ENCODE measurements around the gene SNX11.
A peak's percentile ranks its signal among the peaks of the same experiment; 100 is the strongest.

Gene SNX11

GRCh38 chr17:48137656-48138055 is 30.1 kb downstream of the SNX11 start:
- DNase-seq (ENCODE audit: extremely low spot score) = no peak
- ChIA-PET CTCF (interaction anchor here (0.6 to 2.1 kb wide), 3 partner anchors 12 to 71 kb away, joined by 3 to 7 read pairs (median 6); no protein-coding TSS in a partner anchor), POLR2A (no interaction called here)

GRCh38 chr17:48139944-48140343 is 32.4 kb downstream of the SNX11 start:
- POLR2A ChIA-PET = no interaction called here
- CTCF ChIA-PET = interaction anchor here (1.0 kb wide), 1 partner anchor 66 kb away, joined by 3 read pairs; no protein-coding TSS in a partner anchor
- no peak for TF ChIP-seq LEF1 (IDR thresholded peaks at IDR 0.05; ENCODE audit: borderline replicate concordance)
- no peak for TF ChIP-seq SP1 (IDR thresholded peaks at IDR 0.05)
- TF ChIP-seq ZNF384 (IDR thresholded peaks at IDR 0.05) = no peak
- no peak for TF ChIP-seq L3MBTL2 (conservative IDR thresholded peaks at IDR 0.05)
- DNase-seq (ENCODE audit: extremely low spot score) = no peak

More at GRCh38 chr17:48137656-48138055, 30.1 kb downstream of the SNX11 start:
- TF ChIP-seq NFRKB (IDR thresholded peaks at IDR 0.05) (no peak), HDGF (IDR thresholded peaks at IDR 0.05; ENCODE audit: borderline replicate concordance) (no peak), PKNOX1 (IDR thresholded peaks at IDR 0.05) (no peak), SP1 (IDR thresholded peaks at IDR 0.05) (no peak), TARDBP (IDR thresholded peaks at IDR 0.05) (no peak), BHLHE40 (IDR thresholded peaks at IDR 0.05; ENCODE audit: borderline replicate concordance) (no peak), LEF1 (IDR thresholded peaks at IDR 0.05; ENCODE audit: borderline replicate concordance) (no peak), L3MBTL2 (conservative IDR thresholded peaks at IDR 0.05) (no peak), ZNF384 (IDR thresholded peaks at IDR 0.05) (no peak), ELF4 (IDR thresholded peaks at IDR 0.05) (no peak), SUZ12 (IDR thresholded peaks at IDR 0.05) (no peak), ARNT (IDR thresholded peaks at IDR 0.05) (no peak), FOXM1 (IDR thresholded peaks at IDR 0.05; ENCODE audit: borderline replicate concordance) (no peak), CTBP1 (IDR thresholded peaks at IDR 0.05; ENCODE audit: borderline replicate concordance) (no peak), FOXA1 (IDR thresholded peaks at IDR 0.05) (no peak)

GRCh38 chr17:48143629-48144028 is 36.1 kb downstream of the SNX11 start:
- TF ChIP-seq TARDBP (IDR thresholded peaks at IDR 0.05) (no peak), CTBP1 (IDR thresholded peaks at IDR 0.05; ENCODE audit: borderline replicate concordance) (no peak), SUZ12 (IDR thresholded peaks at IDR 0.05) (no peak)
- ChIA-PET CTCF (interaction anchor here (0.5 to 1.6 kb wide), 5 partner anchors 9 to 64 kb away, joined by 3 to 5 read pairs (median 3); no protein-coding TSS in a partner anchor), POLR2A (interaction anchor here (1.6 kb wide), 1 partner anchor 43 kb away, joined by 5 read pairs; the partner anchor contains the start of gene CBX1)
- DNase-seq (ENCODE audit: extremely low spot score) = no peak

- ChIA-PET CTCF (interaction anchor here (0.6 kb wide), 1 partner anchor 119 kb away, joined by 3 read pairs; no protein-coding TSS in a partner anchor), POLR2A (no interaction called here)
- DNase-seq (ENCODE audit: extremely low spot score) = no peak
- no peak for TF ChIP-seq BHLHE40 (IDR thresholded peaks at IDR 0.05; ENCODE audit: borderline replicate concordance)
- TF ChIP-seq LEF1 (IDR thresholded peaks at IDR 0.05; ENCODE audit: borderline replicate concordance) = no peak
- no peak for TF ChIP-seq L3MBTL2 (conservative IDR thresholded peaks at IDR 0.05)
- TF ChIP-seq PKNOX1 (IDR thresholded peaks at IDR 0.05) = no peak
- TF ChIP-seq ARNT (IDR thresholded peaks at IDR 0.05) = no peak
- TF ChIP-seq FOXM1 (IDR thresholded peaks at IDR 0.05; ENCODE audit: borderline replicate concordance) = no peak
- no peak for TF ChIP-seq SP1 (IDR thresholded peaks at IDR 0.05)
- TF ChIP-seq HDGF (IDR thresholded peaks at IDR 0.05; ENCODE audit: borderline replicate concordance) = no peak
- no peak for TF ChIP-seq ZNF384 (IDR thresholded peaks at IDR 0.05)
These were observed 36.7 kb downstream of the SNX11 start for GRCh38 chr17:48144231-48144630.

GRCh38 chr17:48144976-48145798 is 37.6 kb downstream of the SNX11 start:
- peak; percentile 18; the same call in 1 of the 2 replicates for TF ChIP-seq PKNOX1 (IDR thresholded peaks at IDR 0.05)
- TF ChIP-seq ZNF384 (IDR thresholded peaks at IDR 0.05) = peak; percentile 86
- no peak for TF ChIP-seq LEF1 (IDR thresholded peaks at IDR 0.05; ENCODE audit: borderline replicate concordance)
- no peak for DNase-seq (ENCODE audit: extremely low spot score)
- CTCF ChIA-PET = interaction anchor here (0.5 to 0.6 kb wide), 2 partner anchors 21 to 30 kb away, joined by 3 read pairs; no protein-coding TSS in a partner anchor
- POLR2A ChIA-PET = no interaction called here

- DNase-seq (ENCODE audit: extremely low spot score) = no peak
- TF ChIP-seq L3MBTL2 (conservative IDR thresholded peaks at IDR 0.05) = no peak
- no peak for TF ChIP-seq LEF1 (IDR thresholded peaks at IDR 0.05; ENCODE audit: borderline replicate concordance)
- TF ChIP-seq SP1 (IDR thresholded peaks at IDR 0.05) = no peak
- no peak for TF ChIP-seq CTBP1 (IDR thresholded peaks at IDR 0.05; ENCODE audit: borderline replicate concordance)
- no peak for TF ChIP-seq FOXA1 (IDR thresholded peaks at IDR 0.05)
- TF ChIP-seq NFRKB (IDR thresholded peaks at IDR 0.05) = no peak
- TF ChIP-seq ARNT (IDR thresholded peaks at IDR 0.05) = no peak
- TF ChIP-seq TARDBP (IDR thresholded peaks at IDR 0.05) = no peak
- TF ChIP-seq ZNF384 (IDR thresholded peaks at IDR 0.05) = no peak
- no peak for TF ChIP-seq SUZ12 (IDR thresholded peaks at IDR 0.05)
- no peak for TF ChIP-seq HDGF (IDR thresholded peaks at IDR 0.05; ENCODE audit: borderline replicate concordance)
- no peak for TF ChIP-seq PKNOX1 (IDR thresholded peaks at IDR 0.05)
- no peak for TF ChIP-seq FOXK2 (IDR thresholded peaks at IDR 0.05)
- no peak for TF ChIP-seq BHLHE40 (IDR thresholded peaks at IDR 0.05; ENCODE audit: borderline replicate concordance)
- no peak for TF ChIP-seq ELF4 (IDR thresholded peaks at IDR 0.05)
- CTCF ChIA-PET = interaction anchor here (0.6 to 1.7 kb wide), 6 partner anchors 10 to 439 kb away, joined by 3 to 16 read pairs (median 4); no protein-coding TSS in a partner anchor
- POLR2A ChIA-PET = interaction anchor here (1.0 to 1.5 kb wide), 3 partner anchors 15 to 1266 kb away, joined by 3 to 5 read pairs (median 3); partner anchors contain the start of gene PHB1
These were observed 40.6 kb downstream of the SNX11 start for GRCh38 chr17:48148029-48148770.

Data from HEK293T (cell line).